Measurements from ENCODE around the gene FBXO38.

- TF ChIP-seq GABPA (tag; conservative IDR thresholded peaks at IDR 0.05; ENCODE audit: low read depth) (no peak), EGR1 (conservative IDR thresholded peaks at IDR 0.05) (no peak), KAT2B (IDR thresholded peaks at IDR 0.05; ENCODE audit: low read depth, low read length) (no peak)
These were observed 4.4 kb upstream of the FBXO38 start for GRCh38 chr5:148379340-148379739.

Data from K562 (cell line).